Measurements from ENCODE around the gene TEX22.

DNA sequence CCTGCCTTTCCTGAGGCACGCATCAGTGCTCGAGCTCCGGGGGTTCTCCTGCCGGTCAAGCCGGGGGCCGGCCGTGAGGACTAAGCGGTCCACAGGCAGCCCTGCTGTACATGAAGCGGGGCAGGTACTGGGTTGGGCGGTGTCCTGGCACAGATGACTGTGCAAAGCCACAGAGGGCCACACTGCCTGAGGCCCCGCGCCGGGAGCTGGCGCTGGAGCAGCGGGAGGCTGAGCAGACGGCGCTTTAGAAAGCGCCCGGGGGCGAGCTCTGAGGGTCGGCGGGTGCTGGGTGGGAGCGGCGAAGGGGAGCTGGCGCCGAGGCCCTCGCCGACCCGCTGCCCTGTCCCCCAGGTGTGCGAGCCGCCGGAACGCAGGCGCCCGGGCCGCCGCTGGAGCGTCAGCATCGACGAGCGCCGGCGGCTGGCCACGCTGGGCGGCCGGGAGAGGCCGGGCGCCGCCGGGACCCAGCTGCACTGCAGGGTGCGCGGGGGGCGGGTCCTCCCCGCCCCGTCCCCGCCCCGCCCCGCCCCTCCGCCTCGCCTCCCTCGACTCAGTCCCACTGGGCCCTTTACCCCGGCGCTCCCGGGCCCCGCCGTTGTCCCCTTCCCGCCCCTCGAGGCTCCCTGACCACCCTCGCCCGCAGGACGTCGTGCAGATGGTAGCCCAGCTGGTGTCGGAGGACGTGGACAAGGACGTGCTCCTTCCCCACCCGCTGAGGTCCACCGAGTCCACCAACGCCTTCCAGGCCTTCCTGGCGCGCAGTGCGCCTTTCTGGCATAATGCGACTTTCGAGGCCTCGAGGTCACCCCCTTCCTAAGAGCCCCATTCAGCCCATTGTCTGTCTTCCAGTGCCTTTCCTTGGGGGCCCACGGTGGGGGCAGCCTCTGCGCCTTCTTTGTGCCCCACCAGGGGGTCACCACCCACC lies 12.9 kb downstream of the TEX22 start:
- TF ChIP-seq, protein P1, sequence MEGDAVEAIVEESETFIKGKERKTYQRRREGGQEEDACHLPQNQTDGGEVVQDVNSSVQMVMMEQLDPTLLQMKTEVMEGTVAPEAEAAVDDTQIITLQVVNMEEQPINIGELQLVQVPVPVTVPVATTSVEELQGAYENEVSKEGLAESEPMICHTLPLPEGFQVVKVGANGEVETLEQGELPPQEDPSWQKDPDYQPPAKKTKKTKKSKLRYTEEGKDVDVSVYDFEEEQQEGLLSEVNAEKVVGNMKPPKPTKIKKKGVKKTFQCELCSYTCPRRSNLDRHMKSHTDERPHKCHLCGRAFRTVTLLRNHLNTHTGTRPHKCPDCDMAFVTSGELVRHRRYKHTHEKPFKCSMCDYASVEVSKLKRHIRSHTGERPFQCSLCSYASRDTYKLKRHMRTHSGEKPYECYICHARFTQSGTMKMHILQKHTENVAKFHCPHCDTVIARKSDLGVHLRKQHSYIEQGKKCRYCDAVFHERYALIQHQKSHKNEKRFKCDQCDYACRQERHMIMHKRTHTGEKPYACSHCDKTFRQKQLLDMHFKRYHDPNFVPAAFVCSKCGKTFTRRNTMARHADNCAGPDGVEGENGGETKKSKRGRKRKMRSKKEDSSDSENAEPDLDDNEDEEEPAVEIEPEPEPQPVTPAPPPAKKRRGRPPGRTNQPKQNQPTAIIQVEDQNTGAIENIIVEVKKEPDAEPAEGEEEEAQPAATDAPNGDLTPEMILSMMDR (conservative IDR thresholded peaks at IDR 0.05), result no peak
- TF ChIP-seq ZFX (IDR thresholded peaks at IDR 0.05), result no peak

All from C4-2B (cell line).